GM23338 (cell line): ENCODE measurements around the gene CCNI. TPM values are rescaled to one million over a fixed set of nuclear protein-coding genes. Genes with fewer than 3 reads are reported as not detected.

Experiments used
- ATAC-seq: fragments of 200-7000 bp; cut with Tn5 transposase; 3 replicates; pipeline ENCODE4 v1.9.1; 2020
- DNase-seq: peaks from one replicate; pipeline ENCODE4 v3.0.0-alpha.2; 2015; ENCODE audit warnings: low spot score
- H2AFZ ChIP-seq: fragments of 200-600 bp; sonication (generic); 2 replicates; pipeline ENCODE4 v1.8.0; 2016; ENCODE audit warnings: antibody characterized with exemption, mild to moderate bottlenecking, moderate library complexity
- H3F3A ChIP-seq: fragments of 200-600 bp; sonication (generic); replicated peaks from 2 replicates; pipeline ENCODE4 v1.8.0; 2017; ENCODE audit warnings: antibody characterized with exemption, mixed run types, low read depth
- H3K27ac ChIP-seq: fragments of 200-600 bp; sonication (generic); 2 replicates; pipeline ENCODE4 v1.6.1; 2016; ENCODE audit warnings: low read depth
- H3K27me3 ChIP-seq: fragments of 200-600 bp; sonication (generic); 2 replicates; pipeline ENCODE4 v1.8.0; 2016; ENCODE audit warnings: mild to moderate bottlenecking, mixed run types, moderate library complexity; ENCODE audit not compliant: insufficient read depth
- H3K36me3 ChIP-seq: fragments of 200-600 bp; sonication (generic); 2 replicates; pipeline ENCODE4 v1.8.0; 2016; ENCODE audit warnings: mild to moderate bottlenecking; ENCODE audit not compliant: insufficient read depth
- H3K4me1 ChIP-seq: fragments of 200-600 bp; sonication (generic); 2 replicates; pipeline ENCODE4 v1.8.0; 2016; ENCODE audit warnings: mild to moderate bottlenecking, moderate library complexity; ENCODE audit not compliant: insufficient read depth
- H3K4me2 ChIP-seq: fragments of 200-600 bp; sonication (generic); 2 replicates; pipeline ENCODE4 v1.7.1; 2017; ENCODE audit warnings: mixed run types
- H3K4me3 ChIP-seq: fragments of 200-600 bp; sonication (generic); 2 replicates; pipeline ENCODE4 v1.6.1; 2016; ENCODE audit warnings: mixed run types
- H3K79me2 ChIP-seq: fragments of 200-600 bp; sonication (generic); replicated peaks from 2 replicates; pipeline ENCODE4 v1.8.0; 2017; ENCODE audit warnings: mild to moderate bottlenecking; ENCODE audit not compliant: insufficient read depth
- H3K9me2 ChIP-seq: fragments of 200-600 bp; sonication (generic); 2 replicates; pipeline ENCODE4 v1.8.0; 2017; ENCODE audit not compliant: insufficient read depth
- H4K20me1 ChIP-seq: fragments of 200-600 bp; sonication (generic); replicated peaks from 2 replicates; pipeline ENCODE4 v1.8.0; 2017; ENCODE audit warnings: mild to moderate bottlenecking; ENCODE audit not compliant: insufficient read depth
- H3K27ac Mint-ChIP-seq: 2 replicates; pipeline ENCODE4 v1.8.0; 2020; ENCODE audit warnings: inconsistent platforms, mild to moderate bottlenecking, moderate library complexity, mixed read lengths
- H3K27me3 Mint-ChIP-seq: 3 replicates; pipeline ENCODE4 v1.8.0; 2022; ENCODE audit warnings: low read depth, mild to moderate bottlenecking, moderate library complexity, mixed read lengths, inconsistent platforms; ENCODE audit not compliant: insufficient read depth, poor library complexity
- H3K36me3 Mint-ChIP-seq: 3 replicates; pipeline ENCODE4 v1.8.0; 2021; ENCODE audit warnings: low read depth, mild to moderate bottlenecking, inconsistent platforms, moderate library complexity, mixed read lengths
- H3K4me1 Mint-ChIP-seq: 3 replicates; pipeline ENCODE4 v1.8.0; 2020; ENCODE audit warnings: mild to moderate bottlenecking, inconsistent platforms, mixed read lengths
- H3K4me3 Mint-ChIP-seq: 3 replicates; pipeline ENCODE4 v1.8.0; 2021; ENCODE audit warnings: moderate library complexity, mild to moderate bottlenecking, inconsistent platforms, mixed read lengths
- H3K9me3 Mint-ChIP-seq: 3 replicates; pipeline ENCODE4 v1.8.0; 2020; ENCODE audit warnings: moderate library complexity, mild to moderate bottlenecking, inconsistent platforms, mixed read lengths
- CREB1 ChIP-seq: fragments of 250-450 bp; sonication (Bioruptor Pico); IDR thresholded peaks from 2 replicates; pipeline ENCODE4 v1.5.0; 2020; ENCODE audit warnings: low read depth, mild to moderate bottlenecking, moderate library complexity
- EZH2 ChIP-seq: fragments of 200-600 bp; sonication (generic); IDR thresholded peaks from one replicate; pipeline ENCODE4 v1.8.0; 2017; ENCODE audit warnings: antibody characterized with exemption, mild to moderate bottlenecking, low read depth; ENCODE audit not compliant: unreplicated experiment
- JUNB ChIP-seq: IDR thresholded peaks from one replicate; pipeline ENCODE4 v1.6.1; 2016; ENCODE audit warnings: antibody characterized with exemption; ENCODE audit not compliant: unreplicated experiment
- STAT1 ChIP-seq: IDR thresholded peaks from one replicate; pipeline ENCODE4 v1.6.1; 2016; ENCODE audit warnings: antibody characterized with exemption; ENCODE audit not compliant: unreplicated experiment
- polyA plus RNA-seq: library from polyadenylated mRNA; unstranded; fragments of >200 nt; fragmentation: Nextera tagmentation; extraction: Ambion mirVana; gene quantifications from 2 replicates; pipeline ENCODE4 v1.2.1, GENCODE V29; 2016
- total RNA-seq: library from RNA; depleted of rRNA; stranded (reverse); fragments of >200 nt; shearing (Covaris generic); gene quantifications from 2 replicates; pipeline ENCODE4 v1.2.3, GENCODE V29; 2014
- TF ChIP-seq, protein P1 (sequence below): fragments of 250-450 bp; sonication (Bioruptor Pico); IDR thresholded peaks from 2 replicates; pipeline ENCODE4 v1.5.0; 2020; ENCODE audit warnings: mild to moderate bottlenecking, moderate library complexity

The CCNI gene
- total and polyA plus RNA-seq, 2 experiments from 2014 or later, result 207 to 248 TPM

DNA sequence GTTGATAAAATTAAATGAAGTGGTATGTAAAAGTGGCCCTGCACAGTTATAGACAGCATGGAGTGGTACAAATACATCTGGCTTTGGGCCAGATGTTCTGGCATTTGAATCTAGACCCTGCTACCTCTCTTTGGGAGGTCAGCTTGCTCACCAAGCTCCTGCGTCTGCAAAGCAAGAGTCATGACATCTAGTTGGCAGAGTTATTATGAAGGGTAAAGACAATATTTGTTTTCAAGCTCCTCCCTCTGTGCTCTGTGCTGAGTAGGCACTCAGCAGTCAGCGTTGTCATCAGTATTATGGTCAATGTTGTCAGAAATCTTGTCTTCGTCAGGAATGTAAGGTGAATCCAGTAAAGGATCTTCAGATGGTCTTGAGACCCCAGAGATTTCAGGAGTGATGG is 55.8 kb downstream of the CCNI start (continued):
- TF ChIP-seq, protein P1, sequence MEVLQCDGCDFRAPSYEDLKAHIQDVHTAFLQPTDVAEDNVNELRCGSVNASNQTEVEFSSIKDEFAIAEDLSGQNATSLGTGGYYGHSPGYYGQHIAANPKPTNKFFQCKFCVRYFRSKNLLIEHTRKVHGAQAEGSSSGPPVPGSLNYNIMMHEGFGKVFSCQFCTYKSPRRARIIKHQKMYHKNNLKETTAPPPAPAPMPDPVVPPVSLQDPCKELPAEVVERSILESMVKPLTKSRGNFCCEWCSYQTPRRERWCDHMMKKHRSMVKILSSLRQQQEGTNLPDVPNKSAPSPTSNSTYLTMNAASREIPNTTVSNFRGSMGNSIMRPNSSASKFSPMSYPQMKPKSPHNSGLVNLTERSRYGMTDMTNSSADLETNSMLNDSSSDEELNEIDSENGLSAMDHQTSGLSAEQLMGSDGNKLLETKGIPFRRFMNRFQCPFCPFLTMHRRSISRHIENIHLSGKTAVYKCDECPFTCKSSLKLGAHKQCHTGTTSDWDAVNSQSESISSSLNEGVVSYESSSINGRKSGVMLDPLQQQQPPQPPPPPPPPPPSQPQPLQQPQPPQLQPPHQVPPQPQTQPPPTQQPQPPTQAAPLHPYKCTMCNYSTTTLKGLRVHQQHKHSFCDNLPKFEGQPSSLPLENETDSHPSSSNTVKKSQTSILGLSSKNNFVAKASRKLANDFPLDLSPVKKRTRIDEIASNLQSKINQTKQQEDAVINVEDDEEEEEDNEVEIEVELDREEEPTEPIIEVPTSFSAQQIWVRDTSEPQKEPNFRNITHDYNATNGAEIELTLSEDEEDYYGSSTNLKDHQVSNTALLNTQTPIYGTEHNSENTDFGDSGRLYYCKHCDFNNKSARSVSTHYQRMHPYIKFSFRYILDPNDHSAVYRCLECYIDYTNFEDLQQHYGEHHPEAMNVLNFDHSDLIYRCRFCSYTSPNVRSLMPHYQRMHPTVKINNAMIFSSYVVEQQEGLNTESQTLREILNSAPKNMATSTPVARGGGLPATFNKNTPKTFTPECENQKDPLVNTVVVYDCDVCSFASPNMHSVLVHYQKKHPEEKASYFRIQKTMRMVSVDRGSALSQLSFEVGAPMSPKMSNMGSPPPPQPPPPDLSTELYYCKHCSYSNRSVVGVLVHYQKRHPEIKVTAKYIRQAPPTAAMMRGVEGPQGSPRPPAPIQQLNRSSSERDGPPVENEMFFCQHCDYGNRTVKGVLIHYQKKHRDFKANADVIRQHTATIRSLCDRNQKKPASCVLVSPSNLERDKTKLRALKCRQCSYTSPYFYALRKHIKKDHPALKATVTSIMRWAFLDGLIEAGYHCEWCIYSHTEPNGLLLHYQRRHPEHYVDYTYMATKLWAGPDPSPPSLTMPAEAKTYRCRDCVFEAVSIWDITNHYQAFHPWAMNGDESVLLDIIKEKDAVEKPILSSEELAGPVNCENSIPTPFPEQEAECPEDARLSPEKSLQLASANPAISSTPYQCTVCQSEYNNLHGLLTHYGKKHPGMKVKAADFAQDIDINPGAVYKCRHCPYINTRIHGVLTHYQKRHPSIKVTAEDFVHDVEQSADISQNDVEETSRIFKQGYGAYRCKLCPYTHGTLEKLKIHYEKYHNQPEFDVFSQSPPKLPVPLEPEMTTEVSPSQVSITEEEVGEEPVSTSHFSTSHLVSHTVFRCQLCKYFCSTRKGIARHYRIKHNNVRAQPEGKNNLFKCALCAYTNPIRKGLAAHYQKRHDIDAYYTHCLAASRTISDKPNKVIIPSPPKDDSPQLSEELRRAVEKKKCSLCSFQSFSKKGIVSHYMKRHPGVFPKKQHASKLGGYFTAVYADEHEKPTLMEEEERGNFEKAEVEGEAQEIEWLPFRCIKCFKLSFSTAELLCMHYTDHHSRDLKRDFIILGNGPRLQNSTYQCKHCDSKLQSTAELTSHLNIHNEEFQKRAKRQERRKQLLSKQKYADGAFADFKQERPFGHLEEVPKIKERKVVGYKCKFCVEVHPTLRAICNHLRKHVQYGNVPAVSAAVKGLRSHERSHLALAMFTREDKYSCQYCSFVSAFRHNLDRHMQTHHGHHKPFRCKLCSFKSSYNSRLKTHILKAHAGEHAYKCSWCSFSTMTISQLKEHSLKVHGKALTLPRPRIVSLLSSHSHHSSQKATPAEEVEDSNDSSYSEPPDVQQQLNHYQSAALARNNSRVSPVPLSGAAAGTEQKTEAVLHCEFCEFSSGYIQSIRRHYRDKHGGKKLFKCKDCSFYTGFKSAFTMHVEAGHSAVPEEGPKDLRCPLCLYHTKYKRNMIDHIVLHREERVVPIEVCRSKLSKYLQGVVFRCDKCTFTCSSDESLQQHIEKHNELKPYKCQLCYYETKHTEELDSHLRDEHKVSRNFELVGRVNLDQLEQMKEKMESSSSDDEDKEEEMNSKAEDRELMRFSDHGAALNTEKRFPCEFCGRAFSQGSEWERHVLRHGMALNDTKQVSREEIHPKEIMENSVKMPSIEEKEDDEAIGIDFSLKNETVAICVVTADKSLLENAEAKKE (CRISPR knock-in tag), result no peak
- TF ChIP-seq STAT1 (no peak), CREB1 (CRISPR knock-in tag) (no peak), JUNB (no peak)

DNA sequence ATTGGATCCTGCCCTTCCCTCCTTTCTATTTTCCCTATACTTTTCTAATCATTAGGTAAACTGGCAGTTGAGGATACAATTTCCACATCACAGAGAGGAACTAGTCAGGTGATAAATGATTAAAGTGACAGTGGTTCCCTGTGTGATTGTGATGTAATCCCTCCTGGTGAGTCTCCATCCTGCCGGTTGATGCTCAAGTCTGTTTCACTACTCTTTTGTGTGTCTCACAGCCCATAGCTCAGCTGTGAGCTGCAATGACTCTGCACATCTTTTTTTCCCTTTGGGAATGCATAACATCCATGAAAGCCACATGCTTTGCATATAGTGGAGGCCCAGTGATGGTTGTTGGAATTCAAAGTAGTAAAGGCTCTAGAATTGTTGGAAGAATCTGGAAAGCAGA is 60.4 kb downstream of the CCNI start:
- peak overlapping the region; percentile 5; the same call in 1 of the 3 replicates for H3K4me3 Mint-ChIP-seq
- no peak overlapping the region for H3K4me3 ChIP-seq
- H3K36me3 Mint-ChIP-seq, result peaks cover 36% of the 10 kb centered on the region
- peak overlapping the region; percentile 79 for H3K27ac Mint-ChIP-seq
- H3K9me3 Mint-ChIP-seq, result no peaks in the 10 kb centered on the region
- no peaks in the 10 kb centered on the region for H4K20me1 ChIP-seq
- H3K4me1 ChIP-seq, result peaks cover 40% of the 10 kb centered on the region
- no peaks in the 10 kb centered on the region for H3K27me3 Mint-ChIP-seq
- peaks cover 50% of the 10 kb centered on the region for H3K4me1 Mint-ChIP-seq
- H3K79me2 ChIP-seq, result no peaks in the 10 kb centered on the region
- ATAC-seq (peak; percentile 85), DNase-seq (peak; percentile 66)
- no peaks in the 10 kb centered on the region for H3K9me2 ChIP-seq
- TF ChIP-seq EZH2 (no peak), CREB1 (CRISPR knock-in tag) (peak; percentile 57; the same call in 1 of the 2 replicates)
- TF ChIP-seq, protein P1 (CRISPR knock-in tag), result no peak
- no peaks in the 10 kb centered on the region for H3K27me3 ChIP-seq
- H2AFZ ChIP-seq, result no peak overlapping the region
- no peaks in the 10 kb centered on the region for H3F3A ChIP-seq
- 0 out of 2 replicates have a peak overlapping the region, but pooled peaks have one; percentile 5 for H3K4me2 ChIP-seq
- peak overlapping the region; percentile 1; the same call in 1 of the 2 replicates for H3K27ac ChIP-seq
- H3K36me3 ChIP-seq, result peaks cover 6% of the 10 kb centered on the region
